Epithelial cell of esophagus (primary cell): Measurements from ENCODE around the gene ID1.

Experiments
- DNase-seq: peaks from one replicate; pipeline ENCODE4 v3.0.0; 2010; ENCODE audit warnings: low read depth
- H3K4me3 ChIP-seq: 2 replicates; pipeline ENCODE4 v1.5.1; 2011; ENCODE audit warnings: mild to moderate bottlenecking, low read length, control low read depth
- CTCF ChIP-seq: IDR thresholded peaks from 2 replicates; pipeline ENCODE4 v1.5.1; 2011; ENCODE audit warnings: low read depth, mild to moderate bottlenecking, low read length, control low read depth, inconsistent platforms; ENCODE audit not compliant: insufficient read depth; ENCODE audit errors: missing control alignments

ID1 gene

DNA sequence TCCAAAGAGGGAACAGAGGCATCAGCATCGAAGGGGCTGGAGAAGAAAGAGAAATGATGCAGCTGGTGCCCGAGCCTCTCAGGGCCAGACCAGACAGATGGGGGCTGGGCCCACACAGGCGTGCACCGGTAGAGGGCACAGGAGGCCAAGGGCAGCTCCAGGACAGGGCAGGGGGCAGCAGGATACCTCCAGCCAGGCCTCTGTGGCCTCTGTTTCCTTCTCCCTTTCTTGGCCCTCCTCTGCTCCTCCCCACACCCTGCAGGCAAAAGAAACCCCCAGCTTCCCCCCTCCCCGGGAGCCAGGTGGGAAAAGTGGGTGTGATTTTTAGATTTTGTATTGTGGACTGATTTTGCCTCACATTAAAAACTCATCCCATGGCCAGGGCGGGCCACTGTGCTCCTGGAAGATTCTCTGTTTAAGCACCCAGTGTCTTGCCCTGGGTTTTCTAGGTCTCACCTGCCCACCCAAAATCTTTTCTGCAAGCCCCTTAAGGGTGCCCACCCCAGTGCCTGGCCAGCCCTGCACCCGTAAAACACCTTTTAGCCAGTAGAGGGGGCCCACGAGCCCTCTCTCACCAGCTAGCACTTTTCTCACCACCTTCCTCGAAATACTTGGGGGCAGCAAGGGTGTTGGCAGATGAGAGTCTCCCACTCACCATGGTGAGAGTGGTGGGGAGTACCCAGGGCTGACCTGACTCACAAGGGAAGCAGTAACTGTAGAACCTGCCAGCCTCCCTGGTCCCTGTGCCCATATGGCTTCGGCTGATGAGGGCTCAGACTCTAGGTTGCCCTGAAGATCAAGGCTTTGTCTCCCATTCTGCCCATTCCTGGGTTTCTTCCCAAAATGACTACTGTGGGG, 35.7 kb upstream of the ID1 start:
- TF ChIP-seq CTCF, result peak; percentile 84
- H3K4me3 ChIP-seq, result no peak overlapping the region
- peak; percentile 35 for DNase-seq

- TF ChIP-seq CTCF, result no peak
- no peak for DNase-seq
- no peak overlapping the region for H3K4me3 ChIP-seq
Measured at GRCh38 chr20:31570021-31570463, 35.0 kb upstream of the ID1 start.

DNA sequence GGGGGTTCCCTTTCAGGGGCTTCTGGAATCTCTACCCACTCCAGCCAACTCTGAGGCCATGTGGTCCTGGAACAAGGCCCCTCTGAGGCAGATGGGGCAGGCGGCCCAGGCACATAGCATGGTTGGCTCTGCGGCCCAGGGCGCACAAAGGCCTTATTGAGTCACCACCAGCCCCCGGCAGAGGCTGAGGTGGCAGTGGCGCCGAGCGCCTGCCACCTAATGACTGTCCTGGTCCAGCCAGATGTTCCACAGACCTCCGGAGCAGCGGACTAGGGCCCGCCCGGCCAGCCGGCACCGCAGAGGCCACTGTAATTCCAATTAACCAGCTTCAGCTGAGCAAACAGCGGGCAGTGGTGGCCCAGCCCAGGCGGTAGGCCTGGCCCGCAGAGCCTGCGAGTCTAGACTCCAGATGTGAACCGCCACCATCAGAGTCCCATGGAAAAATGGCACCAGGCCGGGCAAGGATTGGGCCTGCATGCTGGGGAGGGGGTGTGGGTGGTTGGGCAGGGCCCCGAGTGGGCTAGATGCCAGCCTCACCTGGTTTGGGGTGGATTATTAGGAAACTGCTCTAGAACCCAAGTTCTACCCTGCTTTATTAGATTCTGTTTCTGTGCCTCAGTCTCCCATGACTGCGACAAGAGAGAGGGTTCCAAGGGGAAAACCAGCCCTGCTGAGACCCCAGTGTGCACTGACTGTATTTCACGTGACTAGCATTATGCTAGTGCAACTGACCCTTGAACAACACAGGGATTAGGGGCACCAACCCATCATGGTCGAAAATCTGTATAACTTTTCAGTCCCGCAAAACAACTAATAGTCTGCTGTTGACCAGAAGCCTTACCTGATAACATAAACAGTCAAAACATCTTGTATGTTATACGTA, 34.1 kb upstream of the ID1 start:
- TF ChIP-seq CTCF, result no peak
- H3K4me3 ChIP-seq, result no peak overlapping the region
- DNase-seq, result no peak

DNA sequence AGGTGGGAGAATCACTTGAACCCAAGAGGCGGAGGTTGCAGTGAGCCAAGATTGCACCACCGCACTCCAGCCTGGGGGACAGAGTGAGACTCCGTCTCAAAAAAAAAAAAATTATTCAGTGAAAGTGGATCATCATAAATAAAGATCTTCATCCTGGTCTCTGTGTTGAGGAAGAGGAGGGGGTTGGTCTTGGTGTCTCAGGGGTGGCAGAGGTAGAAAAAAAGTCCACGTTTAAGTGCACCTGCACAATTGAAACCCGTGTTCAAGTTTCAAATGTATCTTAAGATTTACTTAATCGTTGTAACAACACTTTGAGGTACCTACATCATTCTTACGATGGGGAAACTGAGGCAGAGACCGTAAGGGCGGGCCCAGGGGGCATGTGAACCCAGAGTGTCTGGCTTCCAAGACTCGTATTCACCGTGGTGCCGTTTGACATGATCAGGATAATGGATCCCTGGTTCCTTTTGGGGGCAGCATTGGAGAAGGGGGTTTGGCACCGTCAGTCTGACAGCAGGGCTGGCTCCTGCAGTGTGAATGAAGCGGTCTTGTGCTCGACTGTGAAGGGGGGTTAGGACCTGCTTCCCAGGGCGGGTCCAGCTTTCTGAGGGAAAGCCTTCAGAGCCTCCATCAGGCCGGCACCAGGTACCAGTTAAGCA, 32.9 kb upstream of the ID1 start:
- no peak overlapping the region for H3K4me3 ChIP-seq
- TF ChIP-seq CTCF, result no peak
- DNase-seq, result no peak

GRCh38 chr20:31572701-31573554, 32.2 kb upstream of the ID1 start:
- DNase-seq, result peak; percentile 99
- H3K4me3 ChIP-seq, result peak overlapping the region; percentile 50
- TF ChIP-seq CTCF, result no peak
